ENCODE measurements around the gene DUSP9. TPM values are rescaled to one million over a fixed set of nuclear protein-coding genes. Genes with fewer than 3 reads are reported as not detected.

The DUSP9 gene
- polyA plus RNA-seq, 2 donors = 0.18 to 0.46 TPM

DNA sequence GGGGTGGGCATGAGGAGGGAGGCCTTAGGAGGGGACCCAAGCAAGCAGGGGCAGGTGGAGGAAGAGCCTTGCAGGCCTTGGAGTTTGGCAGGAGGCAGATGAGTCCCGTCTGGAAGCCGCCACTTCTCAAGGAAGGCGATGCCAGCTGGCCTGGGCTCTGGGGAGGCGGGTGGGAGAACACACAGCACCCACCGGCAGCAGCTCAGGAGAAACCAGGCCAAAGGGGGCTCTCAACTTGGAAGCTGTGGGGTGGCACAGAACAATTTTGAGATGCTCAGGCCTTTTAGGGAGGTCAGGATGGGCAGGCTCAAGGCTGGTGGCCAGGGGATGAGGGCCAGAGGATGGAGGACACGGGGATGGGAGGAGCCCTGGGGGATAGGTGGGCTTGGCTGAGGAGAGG lies 11.6 kb upstream of the DUSP9 start:
- 64 to 76% methylated on average over 6 of the region's 6 CpGs for WGBS, 2 donors
- no peaks in the 10 kb centered on the region for H3K9me3 ChIP-seq (ENCODE audit: control insufficient read depth in 2 of 2, insufficient read depth in 1 of 2, low read depth in 1 of 2, low read length in 1 of 2)
- peaks cover 0 to 3% of the 10 kb centered on the region in 2 donors for H3K27me3 ChIP-seq (ENCODE audit: control insufficient read depth in 1 of 2, insufficient read depth in 2 of 2, low read length in 2 of 2)
- H3K27ac ChIP-seq (ENCODE audit: low read depth in 2 of 2, low read length in 1 of 2) = no peak overlapping the region
- no peaks in the 10 kb centered on the region for H3K4me1 ChIP-seq (ENCODE audit: control insufficient read depth in 2 of 2, insufficient read depth in 2 of 2, low read length in 1 of 2)
- no peak overlapping the region for H3K4me3 ChIP-seq (ENCODE audit: low read depth in 1 of 2, low read length in 2 of 2)
- H3K36me3 ChIP-seq (ENCODE audit: control insufficient read depth in 2 of 2, insufficient read depth in 2 of 2, low read length in 1 of 2) = no peaks in the 10 kb centered on the region

DNA sequence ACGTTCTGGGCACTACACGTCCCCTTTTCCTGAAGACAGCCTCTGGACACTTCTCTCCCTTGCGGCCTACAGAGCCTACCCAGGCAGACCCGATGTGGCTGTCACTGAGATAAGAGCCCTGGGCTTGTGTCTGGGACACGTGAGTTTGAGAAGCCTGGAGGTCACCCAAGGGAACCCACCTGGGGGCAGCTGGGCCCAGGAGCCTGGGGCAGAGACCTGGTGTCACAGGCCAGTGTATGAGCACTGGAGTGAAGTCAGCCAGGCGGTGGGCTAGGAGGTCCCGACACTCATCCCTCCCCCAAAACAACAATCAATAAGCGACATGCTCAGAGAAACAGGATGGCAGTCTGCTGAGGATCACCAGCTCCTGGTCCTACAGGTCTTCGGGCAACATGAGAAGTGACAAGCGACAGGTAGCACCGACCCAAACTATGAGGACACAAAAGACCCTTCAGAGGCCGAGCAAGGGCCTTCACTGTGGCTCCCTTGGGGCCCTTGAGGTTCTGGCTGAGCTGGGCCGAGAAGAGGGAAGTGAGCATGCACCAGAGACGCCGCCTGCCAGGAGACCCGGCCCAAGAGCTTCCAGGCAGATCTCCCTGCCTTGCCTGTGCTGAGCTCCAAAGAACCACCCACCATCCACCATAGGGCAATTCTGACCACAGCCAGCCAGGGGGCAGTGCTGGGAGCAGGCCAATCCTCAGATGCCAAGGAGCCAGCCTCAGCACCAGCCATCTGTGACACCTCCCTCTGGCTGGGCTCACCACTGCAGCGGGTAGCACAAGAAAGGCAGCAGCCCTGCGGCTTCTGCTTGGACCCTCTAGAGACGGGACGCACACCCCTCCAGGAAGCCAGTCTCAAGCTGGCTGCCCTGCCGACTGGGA lies 11.0 kb upstream of the DUSP9 start:
- Histone ChIP-seq H3K4me3 (ENCODE audit: low read depth in 1 of 2, low read length in 2 of 2) (no peak overlapping the region), H3K9me3 (ENCODE audit: control insufficient read depth in 2 of 2, insufficient read depth in 1 of 2, low read depth in 1 of 2, low read length in 1 of 2) (no peaks in the 10 kb centered on the region), H3K36me3 (ENCODE audit: control insufficient read depth in 2 of 2, insufficient read depth in 2 of 2, low read length in 1 of 2) (no peaks in the 10 kb centered on the region), H3K4me1 (ENCODE audit: control insufficient read depth in 2 of 2, insufficient read depth in 2 of 2, low read length in 1 of 2) (no peaks in the 10 kb centered on the region), H3K27me3 (ENCODE audit: control insufficient read depth in 1 of 2, insufficient read depth in 2 of 2, low read length in 2 of 2) (peaks cover 0 to 3% of the 10 kb centered on the region in 2 donors), H3K27ac (ENCODE audit: low read depth in 2 of 2, low read length in 1 of 2) (no peak overlapping the region)
- WGBS, 2 donors = 82 to 86% methylated on average over 21 of the region's 21 CpGs

DNA sequence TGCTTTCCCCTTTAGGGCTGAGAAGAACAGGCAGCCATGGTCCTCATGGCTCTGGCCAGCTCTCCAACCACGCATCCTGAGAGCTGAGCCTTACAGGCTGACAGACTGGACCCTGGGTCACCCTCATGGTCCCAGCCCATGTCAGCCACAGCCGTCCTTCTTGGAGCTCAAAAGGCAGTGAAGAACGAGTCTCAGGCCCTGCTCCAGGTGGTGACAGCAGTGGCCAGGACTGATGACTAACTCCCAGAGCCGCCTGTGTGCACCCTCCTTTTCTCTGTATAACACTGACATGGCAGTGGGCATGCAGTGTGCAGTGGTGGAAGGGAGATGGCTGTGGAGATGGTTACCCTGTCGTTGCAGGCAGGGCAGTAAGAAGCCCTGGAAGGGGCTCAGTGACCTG lies 10.3 kb upstream of the DUSP9 start:
- peaks cover 0 to 3% of the 10 kb centered on the region in 2 donors for H3K27me3 ChIP-seq (ENCODE audit: control insufficient read depth in 1 of 2, insufficient read depth in 2 of 2, low read length in 2 of 2)
- H3K36me3 ChIP-seq (ENCODE audit: control insufficient read depth in 2 of 2, insufficient read depth in 2 of 2, low read length in 1 of 2) = no peaks in the 10 kb centered on the region
- no peak overlapping the region for H3K4me3 ChIP-seq (ENCODE audit: low read depth in 1 of 2, low read length in 2 of 2)
- H3K27ac ChIP-seq (ENCODE audit: low read depth in 2 of 2, low read length in 1 of 2) = no peak overlapping the region
- H3K9me3 ChIP-seq (ENCODE audit: control insufficient read depth in 2 of 2, insufficient read depth in 1 of 2, low read depth in 1 of 2, low read length in 1 of 2) = no peaks in the 10 kb centered on the region
- 50 to 65% methylated on average over 5 of the region's 5 CpGs for WGBS, 2 donors
- H3K4me1 ChIP-seq (ENCODE audit: control insufficient read depth in 2 of 2, insufficient read depth in 2 of 2, low read length in 1 of 2) = no peaks in the 10 kb centered on the region

DNA sequence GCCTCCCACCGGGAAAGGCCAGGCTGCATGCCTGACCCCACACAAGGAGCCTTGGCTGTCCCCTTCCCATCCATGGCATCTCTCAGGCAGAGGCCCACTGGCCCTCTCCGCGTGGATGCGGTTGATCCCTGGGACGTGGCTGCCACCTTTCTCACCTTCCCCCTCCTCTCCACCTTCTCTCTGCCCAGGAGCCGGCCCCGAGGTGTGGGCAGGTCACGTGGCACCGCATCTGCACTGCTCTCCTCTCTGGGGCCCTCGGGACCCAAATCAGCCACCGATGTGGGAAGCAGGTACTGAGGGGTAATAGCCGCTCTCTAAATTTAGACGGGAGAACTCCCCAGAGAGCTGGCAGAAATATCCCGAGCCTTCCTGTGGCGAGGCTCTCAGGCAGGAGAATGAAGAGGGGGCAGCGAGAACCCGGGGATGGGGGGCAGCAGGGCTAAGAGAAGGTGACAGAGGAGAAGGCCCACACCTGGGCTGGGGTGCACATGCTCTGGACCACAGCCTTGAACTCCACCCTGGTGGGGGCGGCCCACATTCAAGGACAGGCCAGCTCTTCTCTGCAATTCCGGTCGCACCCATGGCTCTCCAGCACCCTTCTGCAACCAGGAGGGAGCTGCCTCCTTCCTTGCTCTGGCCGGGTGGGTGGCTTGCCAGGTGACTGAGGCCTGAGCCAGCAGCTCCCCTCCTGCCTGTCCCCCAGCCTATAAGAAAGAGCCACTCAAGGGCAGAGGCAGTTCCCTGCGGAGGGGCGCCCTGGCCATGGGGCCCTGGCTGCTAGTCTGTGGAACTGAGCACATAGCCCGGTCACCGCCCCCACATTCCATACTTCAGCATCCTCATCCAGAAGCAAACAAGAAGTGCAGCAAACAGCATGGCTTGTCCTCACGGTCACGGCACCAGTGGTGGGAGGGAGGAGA lies 9.6 kb upstream of the DUSP9 start:
- 77 to 79% methylated on average over 25 to 27 of the region's 27 CpGs for WGBS, 2 donors
- peaks cover 0 to 3% of the 10 kb centered on the region in 2 donors for H3K27me3 ChIP-seq (ENCODE audit: control insufficient read depth in 1 of 2, insufficient read depth in 2 of 2, low read length in 2 of 2)

DNA sequence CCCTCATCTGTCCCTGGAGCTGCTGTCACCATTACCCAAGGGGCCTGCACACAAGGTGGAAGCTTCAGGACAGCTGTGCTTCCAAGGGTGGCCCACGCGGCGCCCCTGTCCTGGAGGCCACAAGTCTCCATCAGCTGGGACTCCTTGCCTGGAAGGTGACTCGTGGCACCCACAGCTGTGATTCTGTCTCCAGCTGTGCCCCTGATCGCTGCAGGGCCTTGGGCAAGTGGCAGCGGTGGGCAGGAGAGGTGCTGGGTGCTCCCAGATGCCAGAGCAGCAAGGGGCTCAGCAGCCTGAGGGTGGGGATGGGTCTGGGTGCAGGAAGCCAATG lies 9.0 kb upstream of the DUSP9 start:
- H3K27me3 ChIP-seq (ENCODE audit: control insufficient read depth in 1 of 2, insufficient read depth in 2 of 2, low read length in 2 of 2) = peaks cover 0 to 3% of the 10 kb centered on the region in 2 donors
- H3K36me3 ChIP-seq (ENCODE audit: control insufficient read depth in 2 of 2, insufficient read depth in 2 of 2, low read length in 1 of 2) = no peaks in the 10 kb centered on the region
- 62 to 64% methylated on average over 5 to 6 of the region's 6 CpGs for WGBS, 2 donors

More for the DNA sequence above, 9.6 kb upstream of the DUSP9 start:
- H3K9me3 ChIP-seq (ENCODE audit: control insufficient read depth in 2 of 2, insufficient read depth in 1 of 2, low read depth in 1 of 2, low read length in 1 of 2) = no peaks in the 10 kb centered on the region
- H3K4me1 ChIP-seq (ENCODE audit: control insufficient read depth in 2 of 2, insufficient read depth in 2 of 2, low read length in 1 of 2) = no peaks in the 10 kb centered on the region
- H3K36me3 ChIP-seq (ENCODE audit: control insufficient read depth in 2 of 2, insufficient read depth in 2 of 2, low read length in 1 of 2) = no peaks in the 10 kb centered on the region
- no peak overlapping the region for H3K4me3 ChIP-seq (ENCODE audit: low read depth in 1 of 2, low read length in 2 of 2)
- H3K27ac ChIP-seq (ENCODE audit: low read depth in 2 of 2, low read length in 1 of 2) = no peak overlapping the region

DNA sequence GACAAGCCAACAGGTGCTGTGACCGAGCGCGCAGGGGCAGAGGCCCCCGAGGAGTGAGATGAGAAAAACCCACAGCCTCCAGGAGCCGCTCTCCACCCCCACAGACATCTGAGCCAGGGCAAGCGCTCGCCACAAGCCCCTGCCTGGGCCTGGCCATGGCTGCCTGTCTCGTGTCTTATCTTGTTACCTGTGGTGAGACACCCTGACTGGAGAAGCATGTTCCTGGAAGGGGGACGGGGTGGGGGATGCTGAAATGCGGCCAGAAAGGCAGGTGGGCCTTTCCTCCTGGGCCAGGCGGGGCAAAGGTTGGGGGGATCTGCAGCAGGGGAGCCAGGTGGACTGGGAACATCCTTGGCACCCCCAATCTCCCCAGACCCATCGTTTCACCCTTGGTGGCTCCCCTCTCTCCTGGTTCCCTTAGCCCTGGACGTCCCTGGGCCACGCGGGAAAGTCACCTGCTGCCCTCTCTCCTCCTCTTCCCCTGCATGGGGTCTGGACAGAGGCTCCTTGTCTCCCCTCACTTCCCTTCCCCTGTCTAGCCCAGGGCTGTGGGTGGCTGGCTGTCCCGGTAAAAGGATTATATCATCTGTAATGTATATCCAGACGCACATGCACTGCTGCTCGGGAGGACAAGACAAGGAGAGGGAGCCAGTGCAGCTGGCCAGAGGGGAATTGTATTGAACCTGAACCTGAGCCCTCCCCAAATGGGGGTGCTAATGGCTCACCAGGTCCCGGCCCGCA lies 8.4 kb upstream of the DUSP9 start:
- no peaks in the 10 kb centered on the region for H3K9me3 ChIP-seq (ENCODE audit: control insufficient read depth in 2 of 2, insufficient read depth in 1 of 2, low read depth in 1 of 2, low read length in 1 of 2)
- no peaks in the 10 kb centered on the region for H3K36me3 ChIP-seq (ENCODE audit: control insufficient read depth in 2 of 2, insufficient read depth in 2 of 2, low read length in 1 of 2)
- no peak overlapping the region for H3K4me3 ChIP-seq (ENCODE audit: low read depth in 1 of 2, low read length in 2 of 2)
- H3K4me1 ChIP-seq (ENCODE audit: control insufficient read depth in 2 of 2, insufficient read depth in 2 of 2, low read length in 1 of 2) = no peaks in the 10 kb centered on the region
- peaks cover 0 to 8% of the 10 kb centered on the region in 2 donors for H3K27me3 ChIP-seq (ENCODE audit: control insufficient read depth in 1 of 2, insufficient read depth in 2 of 2, low read length in 2 of 2)
- 53 to 73% methylated on average over 19 to 20 of the region's 20 CpGs for WGBS, 2 donors
- no peak overlapping the region for H3K27ac ChIP-seq (ENCODE audit: low read depth in 2 of 2, low read length in 1 of 2)

More for the DNA sequence above, 9.0 kb upstream of the DUSP9 start:
- Histone ChIP-seq H3K9me3 (ENCODE audit: control insufficient read depth in 2 of 2, insufficient read depth in 1 of 2, low read depth in 1 of 2, low read length in 1 of 2) (no peaks in the 10 kb centered on the region), H3K4me1 (ENCODE audit: control insufficient read depth in 2 of 2, insufficient read depth in 2 of 2, low read length in 1 of 2) (no peaks in the 10 kb centered on the region), H3K4me3 (ENCODE audit: low read depth in 1 of 2, low read length in 2 of 2) (no peak overlapping the region), H3K27ac (ENCODE audit: low read depth in 2 of 2, low read length in 1 of 2) (no peak overlapping the region)

DNA sequence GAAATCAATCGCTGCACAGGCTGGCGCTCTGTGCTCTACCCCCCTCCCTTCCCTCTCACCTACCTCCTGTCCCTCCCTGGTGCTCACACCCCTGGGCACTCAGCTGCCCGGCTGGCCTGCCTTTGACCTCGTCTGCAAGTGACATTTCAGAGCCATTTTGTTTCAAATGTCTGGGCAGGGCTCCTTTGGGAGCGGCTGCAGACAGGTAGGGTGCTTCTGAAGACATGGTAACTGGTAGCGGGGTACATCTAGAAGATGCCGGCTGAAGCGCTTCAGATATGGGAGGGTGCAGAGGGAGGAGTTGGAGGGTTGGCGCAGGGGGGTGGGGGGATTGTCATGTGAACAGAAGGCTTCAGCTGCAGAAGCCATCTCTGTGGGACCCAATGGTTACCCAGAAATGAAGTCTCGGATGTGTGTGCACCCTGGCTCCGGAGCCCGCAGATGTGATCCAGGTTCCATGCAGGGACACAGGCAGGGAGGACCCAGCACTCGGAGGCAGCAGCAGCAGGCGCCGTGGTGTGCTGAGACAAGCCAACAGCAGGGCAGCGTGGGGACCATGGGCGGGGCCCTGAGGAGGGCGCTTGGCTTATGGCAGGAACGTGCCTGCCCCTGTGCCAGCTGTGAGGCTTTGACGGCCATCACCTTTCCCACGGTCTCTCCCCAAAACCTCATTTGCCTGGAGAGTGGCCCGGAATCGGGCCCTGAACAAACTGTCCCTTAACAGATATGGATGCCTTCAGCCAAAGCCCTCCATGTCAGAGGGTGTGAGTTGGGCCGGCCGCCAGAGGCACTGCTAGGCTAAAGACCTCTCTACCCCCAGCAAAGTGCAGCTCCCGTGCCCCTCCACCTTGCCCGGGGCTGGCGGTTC lies 7.6 kb upstream of the DUSP9 start:
- H3K4me3 ChIP-seq (ENCODE audit: low read depth in 1 of 2, low read length in 2 of 2) = no peak overlapping the region
- no peaks in the 10 kb centered on the region for H3K4me1 ChIP-seq (ENCODE audit: control insufficient read depth in 2 of 2, insufficient read depth in 2 of 2, low read length in 1 of 2)
- no peak overlapping the region for H3K27ac ChIP-seq (ENCODE audit: low read depth in 2 of 2, low read length in 1 of 2)
- no peaks in the 10 kb centered on the region for H3K9me3 ChIP-seq (ENCODE audit: control insufficient read depth in 2 of 2, insufficient read depth in 1 of 2, low read depth in 1 of 2, low read length in 1 of 2)
- WGBS, 2 donors = 64 to 69% methylated on average over 26 to 28 of the region's 28 CpGs
- no peaks in the 10 kb centered on the region for H3K36me3 ChIP-seq (ENCODE audit: control insufficient read depth in 2 of 2, insufficient read depth in 2 of 2, low read length in 1 of 2)
- peaks cover 0 to 10% of the 10 kb centered on the region in 2 donors for H3K27me3 ChIP-seq (ENCODE audit: control insufficient read depth in 1 of 2, insufficient read depth in 2 of 2, low read length in 2 of 2)

DNA sequence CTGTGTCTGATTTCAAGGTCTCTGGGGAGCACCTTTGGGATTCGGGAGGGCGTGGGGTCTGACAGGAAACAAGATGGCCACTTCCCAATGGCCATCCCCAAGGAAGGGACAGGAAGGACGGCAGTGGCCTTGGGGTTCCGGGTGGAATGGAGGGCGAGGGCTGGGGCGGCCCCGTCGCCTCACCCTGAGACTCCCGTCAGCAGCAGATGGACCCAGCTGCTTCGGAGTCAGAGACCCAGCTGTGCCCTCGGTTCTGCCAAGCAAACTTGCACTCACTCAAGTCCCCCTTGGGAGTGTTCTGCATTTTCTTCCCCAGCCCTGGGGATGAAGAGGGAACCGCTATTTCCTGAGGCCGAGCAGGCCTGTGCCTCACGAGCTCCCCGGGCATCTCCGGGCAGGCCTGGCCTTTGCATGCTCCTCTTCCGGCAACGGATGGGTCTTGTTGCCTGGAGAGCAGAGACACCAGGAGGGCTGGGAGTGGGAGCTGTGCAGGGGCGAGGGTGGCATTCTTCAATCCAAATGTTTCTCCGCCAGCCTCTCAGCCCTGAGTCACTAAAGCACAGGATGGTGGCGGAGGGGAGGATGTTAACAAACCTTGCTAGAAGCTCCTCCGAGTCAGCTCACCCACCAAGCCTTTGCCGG lies 6.8 kb upstream of the DUSP9 start:
- Histone ChIP-seq H3K27ac (ENCODE audit: low read depth in 2 of 2, low read length in 1 of 2) (no peak overlapping the region), H3K27me3 (ENCODE audit: control insufficient read depth in 1 of 2, insufficient read depth in 2 of 2, low read length in 2 of 2) (peaks cover 0 to 14% of the 10 kb centered on the region in 2 donors), H3K4me1 (ENCODE audit: control insufficient read depth in 2 of 2, insufficient read depth in 2 of 2, low read length in 1 of 2) (no peaks in the 10 kb centered on the region), H3K9me3 (ENCODE audit: control insufficient read depth in 2 of 2, insufficient read depth in 1 of 2, low read depth in 1 of 2, low read length in 1 of 2) (no peaks in the 10 kb centered on the region), H3K4me3 (ENCODE audit: low read depth in 1 of 2, low read length in 2 of 2) (no peak overlapping the region), H3K36me3 (ENCODE audit: control insufficient read depth in 2 of 2, insufficient read depth in 2 of 2, low read length in 1 of 2) (no peaks in the 10 kb centered on the region)
- 80 to 82% methylated on average over 23 of the region's 23 CpGs for WGBS, 2 donors

Data from esophagus (tissue), 2 donors.